EL (cell line): ENCODE results near the gene LAMP1.
"Not testable (repeated sequence)": the region's sequence is repeated elsewhere in the genome, so short reads cannot be mapped to it uniquely, and the experiment has no call there.

ENCODE experiments used
- DNase-seq: peaks from one replicate; pipeline ENCODE4 v3.0.0-alpha.2; 2016

LAMP1 gene

GRCh38 chr13:113296823-113297369, at the start of gene LAMP1:
LAMP1 (plus strand) TSS chr13:113297239; CDS start chr13:113297435, 196 bp downstream.
- peak; percentile 97 for DNase-seq

- no peak for DNase-seq
These were observed 44.4 kb upstream of the LAMP1 start for GRCh38 chr13:113252516-113253095.

GRCh38 chr13:113257908-113258307, 39.1 kb upstream of the LAMP1 start:
- DNase-seq = not testable (repeated sequence)

- no peak for DNase-seq
These were observed 38.6 kb upstream of the LAMP1 start for GRCh38 chr13:113258321-113259054.

GRCh38 chr13:113260996-113261395, 36.0 kb upstream of the LAMP1 start:
- no peak for DNase-seq

- not testable (repeated sequence) for DNase-seq
These were observed 34.0 kb upstream of the LAMP1 start for GRCh38 chr13:113263016-113263415.

GRCh38 chr13:113267642-113268405, 29.2 kb upstream of the LAMP1 start:
- no peak for DNase-seq

- no peak for DNase-seq
These were observed 25.0 kb upstream of the LAMP1 start for GRCh38 chr13:113272031-113272430.

- DNase-seq = no peak
These were observed 24.3 kb upstream of the LAMP1 start for GRCh38 chr13:113272701-113273181.

GRCh38 chr13:113273321-113273720, 23.7 kb upstream of the LAMP1 start:
- DNase-seq = no peak

GRCh38 chr13:113273851-113274590, 23.0 kb upstream of the LAMP1 start:
- peak; percentile 56 for DNase-seq

GRCh38 chr13:113274721-113275120, 22.3 kb upstream of the LAMP1 start:
- DNase-seq = no peak

GRCh38 chr13:113275387-113275786, 21.7 kb upstream of the LAMP1 start:
- peak; percentile 70 for DNase-seq

- DNase-seq = no peak
These were observed 16.9 kb upstream of the LAMP1 start for GRCh38 chr13:113280126-113280525.

GRCh38 chr13:113283904-113284303, 13.1 kb upstream of the LAMP1 start:
- no peak for DNase-seq

- no peak for DNase-seq
These were observed 8.2 kb upstream of the LAMP1 start for GRCh38 chr13:113288880-113289279.

GRCh38 chr13:113291129-113291528, 5.9 kb upstream of the LAMP1 start:
- no peak for DNase-seq

GRCh38 chr13:113292021-113292862, 4.8 kb upstream of the LAMP1 start:
- DNase-seq = peak; percentile 25

- DNase-seq = no peak
These were observed 3.4 kb upstream of the LAMP1 start for GRCh38 chr13:113293686-113294085.

- no peak for DNase-seq
These were observed 1.3 kb upstream of the LAMP1 start for GRCh38 chr13:113295776-113296175.

GRCh38 chr13:113297370-113298042, 467 bp downstream of the LAMP1 start:
- peak; percentile 24 for DNase-seq
